Activated T-helper 1 cell treated with Interleukin-2 at 50 U/mL for 16 hours (primary cell): Measurements from ENCODE around the gene FAM20C.

ENCODE experiments used
- DNase-seq: peaks from one replicate; pipeline ENCODE4 v3.0.0-alpha.2; 2020; ENCODE audit warnings: low read depth

Gene FAM20C

GRCh38 chr7:245574-246295, 53.4 kb downstream of the FAM20C start:
- DNase-seq = no peak

DNA sequence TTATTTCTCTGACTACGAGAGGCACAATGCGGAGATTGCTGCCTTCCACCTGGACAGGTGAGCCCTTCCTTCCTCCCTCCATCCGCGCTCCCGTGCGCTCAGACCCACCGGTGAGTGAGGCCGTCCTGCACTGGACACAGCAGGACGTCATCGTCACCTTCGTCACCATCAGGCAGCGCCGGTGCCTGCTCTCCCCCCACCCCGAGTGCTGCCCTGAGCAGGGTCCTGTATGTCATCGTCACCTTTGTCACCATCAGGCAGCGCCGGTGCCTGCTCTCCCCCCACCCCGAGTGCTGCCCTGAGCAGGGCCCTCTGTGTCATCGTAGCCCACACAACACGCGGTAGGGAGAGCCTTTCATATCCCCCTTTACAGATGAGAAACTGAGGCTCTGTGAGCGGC, 54.1 kb downstream of the FAM20C start:
- DNase-seq = no peak

- no peak for DNase-seq
Measured at GRCh38 chr7:247181-247580, 54.8 kb downstream of the FAM20C start.

DNA sequence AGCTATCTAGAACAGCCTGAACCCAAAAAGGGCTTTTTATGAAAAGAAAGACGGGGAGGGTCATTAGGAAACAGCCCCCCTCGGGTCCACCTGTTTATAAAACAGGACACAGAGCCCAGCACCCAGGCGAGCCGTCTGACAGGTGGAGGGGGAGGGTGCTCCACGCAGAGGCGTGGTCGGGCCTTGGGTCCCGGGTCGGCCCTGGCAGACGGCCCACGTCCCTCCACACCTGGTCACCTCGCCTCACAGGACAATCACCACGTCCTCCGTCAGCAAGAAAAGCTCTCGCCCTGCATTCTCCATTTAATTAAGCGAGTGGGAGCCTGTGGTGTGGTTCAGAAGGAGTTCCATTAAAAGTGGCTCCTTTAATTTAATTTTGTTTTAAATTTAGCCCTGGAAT, 55.3 kb downstream of the FAM20C start:
- no peak for DNase-seq

DNA sequence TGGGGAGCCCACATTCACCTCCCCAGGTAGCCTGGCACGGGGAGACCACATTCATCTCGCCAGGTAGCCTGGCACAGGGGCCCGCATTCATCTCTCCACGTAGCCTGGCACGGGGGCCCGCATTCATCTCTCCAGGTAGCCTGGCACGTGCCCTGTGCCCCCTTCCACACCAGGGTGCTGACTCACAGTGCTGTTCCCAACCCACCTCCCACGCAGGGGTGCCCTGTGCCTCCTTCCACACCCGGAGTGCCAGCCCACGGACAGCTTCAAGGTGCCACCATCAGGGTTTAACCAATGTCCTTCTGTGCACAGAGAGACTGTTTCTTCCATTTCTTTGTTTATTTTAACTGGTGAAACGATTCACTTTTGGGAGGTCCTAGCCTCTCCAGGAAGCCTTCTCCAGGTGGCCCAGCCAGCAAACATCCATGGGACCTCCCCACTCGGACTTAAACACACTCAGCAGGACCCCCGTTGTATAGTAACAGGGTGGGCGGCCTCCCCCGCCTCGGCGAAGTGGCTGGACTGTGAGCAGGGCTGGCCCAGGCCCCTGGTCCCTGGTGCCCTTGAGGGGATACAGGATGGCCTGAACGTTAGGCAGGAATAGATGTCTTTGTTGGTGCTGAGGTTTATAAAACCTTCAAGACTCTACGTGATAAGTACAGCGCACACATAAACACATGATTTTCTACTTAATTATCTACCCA, 56.5 kb downstream of the FAM20C start:
- DNase-seq = no peak

DNA sequence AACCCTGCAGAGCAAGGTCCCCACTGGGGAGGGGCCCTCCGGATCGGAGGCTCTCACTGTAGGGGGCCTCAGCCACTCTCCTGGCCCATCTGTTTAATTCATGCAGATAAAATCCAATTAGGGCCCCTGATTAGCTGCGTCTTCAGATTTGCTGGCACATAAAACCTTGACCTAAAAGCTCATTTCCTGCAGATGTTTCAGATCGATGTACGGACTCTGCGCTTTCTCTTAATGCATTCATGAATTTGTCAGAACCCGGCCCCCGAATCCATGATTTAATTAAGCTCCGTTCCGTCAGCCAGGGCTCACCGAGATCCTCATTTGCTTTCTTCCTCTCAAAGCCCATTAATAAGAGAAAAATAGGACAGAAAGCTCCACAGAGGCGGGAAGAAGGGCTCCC, 57.6 kb downstream of the FAM20C start:
- no peak for DNase-seq

- DNase-seq = no peak
Measured at GRCh38 chr7:250523-250922, 58.2 kb downstream of the FAM20C start.

- no peak for DNase-seq
Measured at GRCh38 chr7:251005-251404, 58.6 kb downstream of the FAM20C start.

DNA sequence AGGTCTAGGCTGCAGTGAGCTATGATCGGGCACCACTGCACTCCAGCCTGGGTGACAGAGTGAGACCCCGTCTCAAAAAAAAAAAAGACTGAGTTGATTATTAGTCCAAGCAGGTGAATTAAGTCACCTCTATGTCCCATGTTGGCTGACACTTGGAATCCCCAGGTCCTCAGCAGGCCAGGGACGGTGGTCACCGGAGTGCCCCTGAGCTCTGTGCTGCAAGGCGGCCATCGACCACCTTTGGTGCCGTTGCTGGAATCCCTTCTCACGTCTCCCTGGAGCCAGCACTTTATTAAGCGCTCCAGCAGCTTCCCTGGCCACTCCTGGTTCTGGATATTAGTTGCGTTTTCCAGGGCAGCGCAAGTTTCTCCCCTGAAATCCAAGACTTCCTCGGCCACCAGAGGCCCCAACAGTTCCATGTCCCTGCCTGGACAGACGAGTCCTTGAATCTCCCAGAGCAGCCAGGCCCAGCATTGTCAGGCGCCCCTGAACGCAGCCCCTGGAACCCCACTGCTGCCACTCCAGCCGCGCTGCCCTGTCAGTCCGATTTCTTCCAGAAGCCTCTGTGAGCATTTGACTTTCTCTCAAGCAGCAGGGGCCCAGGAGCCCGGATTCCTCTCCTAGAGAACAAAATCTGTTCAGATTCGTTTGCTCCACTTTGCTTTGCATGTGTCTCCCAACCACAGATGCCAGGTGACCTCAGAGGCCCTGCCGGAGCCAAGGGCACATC, 59.2 kb downstream of the FAM20C start:
- no peak for DNase-seq

DNA sequence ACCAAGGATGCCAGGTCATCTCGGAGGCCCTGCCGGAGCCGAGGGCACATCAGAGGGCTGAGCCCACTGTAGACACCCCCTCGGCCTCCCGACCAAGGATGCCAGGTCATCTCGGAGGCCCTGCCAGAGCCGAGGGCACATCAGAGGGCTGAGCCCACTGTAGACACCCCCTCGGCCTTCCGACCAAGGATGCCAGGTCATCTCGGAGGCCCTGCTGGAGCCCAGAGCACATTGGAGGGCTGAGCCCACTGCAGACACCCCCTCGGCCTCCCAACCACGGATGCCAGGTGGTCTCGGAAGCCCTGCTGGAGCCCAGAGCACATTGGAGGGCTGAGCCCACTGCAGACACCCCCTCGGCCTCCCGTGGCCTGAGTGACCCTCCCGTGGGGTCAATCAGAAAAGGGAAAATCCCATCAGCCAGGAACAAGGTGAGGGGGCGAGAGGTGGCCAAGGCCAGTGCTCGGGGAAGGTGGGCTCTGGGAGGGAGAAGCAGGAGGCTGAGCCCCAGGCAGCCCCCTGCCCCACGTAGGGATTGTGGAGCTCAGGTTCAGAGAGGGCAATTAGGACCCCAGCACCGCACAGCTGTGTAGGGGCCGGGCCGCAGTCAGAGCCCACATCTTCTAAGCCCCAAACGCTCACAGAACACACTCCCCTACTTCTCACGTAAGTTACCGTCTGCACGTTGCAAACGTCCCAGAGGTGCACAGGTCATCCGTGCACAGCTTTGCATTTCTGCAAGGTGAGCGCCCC, 60.0 kb downstream of the FAM20C start:
- DNase-seq = no peak

- no peak for DNase-seq
Measured at GRCh38 chr7:252981-253380, 60.6 kb downstream of the FAM20C start.

DNA sequence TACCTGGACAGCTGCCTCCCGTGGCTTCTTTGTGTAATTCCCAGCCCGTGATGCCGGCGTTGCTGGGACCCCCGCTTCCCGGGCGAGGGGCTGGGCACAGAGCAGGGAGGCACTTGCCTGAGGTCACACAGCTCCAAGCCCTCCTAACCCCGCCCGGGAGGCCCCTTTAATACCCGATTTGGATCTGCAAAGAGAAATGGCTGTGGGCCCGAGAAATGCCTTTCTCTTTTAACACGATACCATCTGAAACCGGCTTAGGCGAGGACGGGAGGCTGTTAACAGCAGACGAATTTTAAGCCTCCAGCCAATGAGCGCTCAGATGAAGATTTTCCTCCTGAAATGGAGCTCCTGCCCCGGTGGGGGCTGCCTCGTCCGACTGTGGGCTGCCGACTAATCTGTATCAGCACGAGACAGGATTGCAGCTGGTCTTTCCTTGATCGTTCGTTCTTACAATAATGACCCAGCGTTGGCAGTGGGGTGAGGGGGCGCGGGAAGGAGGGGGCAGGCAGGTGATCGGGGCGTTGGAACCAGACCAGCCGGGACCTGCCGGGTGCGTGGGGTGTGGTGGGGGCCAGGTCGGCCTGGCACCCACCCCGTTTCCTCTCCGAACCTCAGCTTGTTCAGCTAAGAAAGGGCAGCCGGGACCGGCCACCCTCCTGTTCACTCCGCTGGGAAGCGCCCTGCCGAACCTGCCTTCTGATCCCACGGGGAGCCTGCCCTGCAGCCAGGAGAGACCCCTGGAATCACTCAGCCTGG, 61.4 kb downstream of the FAM20C start:
- DNase-seq = no peak

GRCh38 chr7:254337-255037, 62.1 kb downstream of the FAM20C start:
- DNase-seq = no peak

DNA sequence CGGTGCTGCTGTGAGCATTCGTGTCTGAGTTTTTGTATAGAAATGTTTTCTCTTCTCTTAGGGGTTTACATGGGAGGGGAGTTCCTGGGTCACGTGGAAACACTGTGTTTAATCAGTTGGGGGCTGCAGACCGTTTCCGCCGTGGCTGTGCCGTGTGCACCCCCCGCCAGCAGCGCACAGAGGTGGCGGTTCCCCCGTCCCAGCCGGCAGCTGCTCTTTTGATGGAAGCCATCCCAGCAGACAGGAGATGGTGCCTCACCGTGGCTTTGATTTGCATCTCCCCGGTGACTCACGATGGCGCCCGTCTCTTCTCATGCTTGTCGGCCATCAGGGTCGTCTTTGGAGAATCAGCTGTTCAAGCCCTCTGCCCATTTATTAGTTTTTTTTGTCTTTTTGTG, 62.7 kb downstream of the FAM20C start:
- DNase-seq = no peak

DNA sequence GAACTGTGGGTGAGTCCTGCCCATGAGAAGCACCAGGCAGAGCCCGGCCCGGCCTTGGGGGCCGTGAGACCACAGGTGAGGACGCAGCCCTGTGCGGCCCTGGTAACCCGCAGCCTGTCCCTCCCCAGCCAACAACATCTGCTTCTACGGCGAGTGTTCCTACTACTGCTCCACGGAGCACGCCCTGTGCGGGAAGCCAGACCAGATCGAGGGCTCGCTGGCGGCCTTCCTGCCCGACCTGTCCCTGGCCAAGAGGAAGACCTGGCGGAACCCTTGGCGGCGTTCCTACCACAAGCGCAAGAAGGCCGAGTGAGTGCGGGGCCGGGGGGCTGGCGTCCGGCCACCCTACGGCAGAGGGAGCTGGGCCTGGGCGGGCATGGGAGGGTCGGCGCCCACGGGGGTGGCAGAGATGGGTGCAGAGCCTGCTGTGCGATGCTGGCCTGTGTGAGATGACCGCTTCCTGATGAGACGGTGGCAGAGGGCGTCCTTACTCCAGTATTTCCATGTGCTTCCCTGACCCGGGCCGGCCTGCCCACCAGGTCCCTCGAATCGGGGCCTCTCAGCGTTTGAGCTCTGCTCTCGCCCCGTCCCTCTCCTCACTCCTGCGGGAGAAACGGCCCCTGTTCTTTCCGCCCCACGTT, 63.5 kb downstream of the FAM20C start:
- DNase-seq = no peak

DNA sequence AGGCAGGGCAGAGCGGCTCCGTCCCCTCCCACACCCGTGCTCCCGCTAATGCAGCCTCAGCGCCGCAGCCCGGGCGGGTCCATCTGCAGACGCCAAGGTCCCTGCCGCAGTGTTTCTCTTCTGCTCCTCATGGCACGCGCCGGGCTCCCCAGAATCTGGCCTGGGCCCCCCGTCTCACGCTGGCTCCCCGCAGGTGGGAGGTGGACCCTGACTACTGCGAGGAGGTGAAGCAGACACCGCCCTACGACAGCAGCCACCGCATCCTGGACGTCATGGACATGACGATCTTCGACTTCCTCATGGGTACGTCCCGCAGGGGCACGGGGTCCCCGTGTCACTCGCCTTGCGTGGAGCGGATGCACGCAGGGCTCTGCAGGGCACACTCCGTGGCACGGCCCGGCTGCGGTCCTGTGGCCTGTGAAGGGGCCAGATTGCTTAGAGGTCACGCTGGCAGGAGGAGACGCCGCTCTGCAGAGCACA, 64.1 kb downstream of the FAM20C start:
- no peak for DNase-seq

DNA sequence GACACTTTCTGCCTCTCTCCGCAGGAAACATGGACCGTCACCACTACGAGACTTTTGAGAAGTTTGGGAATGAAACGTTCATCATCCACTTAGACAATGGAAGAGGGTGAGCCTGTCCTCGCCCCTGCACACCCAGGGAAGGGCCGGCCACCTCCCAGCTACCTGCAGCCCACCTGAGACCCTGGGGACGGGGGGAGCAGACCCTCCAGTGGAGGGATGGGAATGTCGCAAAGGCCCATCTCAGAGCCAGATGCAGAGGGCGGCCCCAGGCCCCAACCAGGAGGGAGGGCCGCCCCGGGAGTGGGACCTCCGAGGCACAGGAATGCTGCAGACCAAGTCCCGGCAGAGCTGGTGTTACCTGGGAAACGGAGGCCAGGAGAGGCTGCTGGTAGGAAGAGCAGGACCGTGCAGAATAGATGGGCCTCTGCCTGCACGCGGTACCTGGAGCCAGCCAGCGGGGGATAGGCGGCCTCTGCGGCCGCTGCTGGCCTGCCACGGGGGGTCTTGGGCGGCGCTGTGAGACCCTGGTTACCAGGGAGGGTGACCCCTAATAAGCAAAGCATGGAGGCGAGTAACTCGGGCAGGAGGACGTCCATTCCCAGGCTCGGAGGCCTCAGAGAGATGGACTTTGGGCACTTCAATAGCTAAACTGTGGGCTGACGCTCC, 64.7 kb downstream of the FAM20C start:
- DNase-seq = no peak

GRCh38 chr7:257647-257992, 65.2 kb downstream of the FAM20C start:
- no peak for DNase-seq

DNA sequence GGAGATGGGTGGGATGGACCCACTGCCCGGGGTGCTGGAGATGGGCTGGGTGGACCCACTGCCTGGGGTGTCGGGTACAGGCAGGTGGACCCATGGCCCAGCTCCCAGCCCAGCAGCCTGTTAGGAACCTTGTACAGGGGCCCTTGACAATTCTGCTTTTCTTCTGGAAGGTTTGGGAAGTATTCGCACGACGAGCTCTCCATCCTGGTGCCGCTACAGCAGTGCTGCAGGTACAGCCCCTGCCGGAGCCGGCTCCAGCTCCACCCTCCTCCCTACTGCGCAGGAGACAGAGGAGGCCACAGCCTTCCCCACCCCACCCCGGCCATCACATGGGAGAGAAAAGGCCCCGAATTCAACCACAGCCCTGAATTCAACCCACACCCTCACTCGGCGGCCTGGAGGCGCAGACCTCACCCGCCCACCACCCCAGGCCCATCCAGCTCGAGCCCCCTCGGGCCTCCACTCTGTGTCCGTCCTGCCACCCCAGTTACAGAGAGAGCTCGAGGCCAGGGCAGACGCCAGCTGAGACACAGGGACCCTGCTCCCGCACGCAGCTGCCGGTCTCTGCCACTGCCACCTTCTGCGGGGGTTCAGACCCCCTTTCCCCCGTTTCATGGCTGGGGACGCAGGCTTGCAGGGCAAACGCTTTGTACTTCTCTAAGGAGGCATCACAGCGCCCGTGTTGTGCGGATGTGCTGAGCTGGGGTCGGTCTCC, 66.3 kb downstream of the FAM20C start:
- DNase-seq = no peak

DNA sequence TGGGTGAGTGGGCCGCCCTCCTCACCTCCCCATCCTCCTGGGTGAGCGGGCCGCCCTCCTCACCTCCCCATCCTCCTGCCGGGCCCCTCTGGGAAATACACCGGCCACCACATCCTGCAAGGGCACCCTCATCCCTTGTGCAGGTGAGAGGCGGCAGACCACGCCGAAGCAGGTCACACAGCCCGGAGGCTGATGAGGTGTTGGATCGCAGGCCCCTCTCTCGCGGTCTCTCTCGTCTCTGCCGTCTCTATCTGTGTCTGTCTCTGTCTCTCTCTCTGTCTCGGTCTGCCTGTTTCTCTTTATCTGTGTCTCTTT, 66.8 kb downstream of the FAM20C start:
- DNase-seq = no peak
